A549 (cell line): Measurements from ENCODE around the gene RBM46. TPM values are rescaled to one million over a fixed set of nuclear protein-coding genes. Genes with fewer than 3 reads are reported as not detected.

ENCODE experiments used
- ATAC-seq, 2 experiments: fragments of 200-7000 bp in 1 of 2; fragments of >200 bp in 1 of 2; cut with Nextera tagmentation in 1 of 2; cut with Tn5 transposase in 1 of 2; 3 replicates each; pipeline versions ENCODE4 v1.8.0 to v1.9.1; 2018 to 2020; ENCODE audit warnings: mild to moderate bottlenecking in 1 of 2, moderate library complexity in 1 of 2
- CTCF ChIA-PET: fragments of 300-600 bp; sonication (Branson Sonifier 250); formaldehyde crosslinking; extraction: SDS; loops from one replicate; lab custom pipeline; 2021; ENCODE audit warnings: antibody characterized with exemption, inconsistent platforms; lab: Yijun Ruan, JAX
- POLR2A ChIA-PET: fragments of 350-600 bp; formaldehyde crosslinking; extraction: SDS; loops from one replicate; lab custom pipeline; 2021; ENCODE audit warnings: antibody characterized with exemption, inconsistent platforms; lab: Yijun Ruan, JAX
- DNase-seq, 2 experiments: peaks; one replicate each; pipeline versions ENCODE4 v3.0.0 to v3.0.0-alpha.2; 2011 to 2016; ENCODE audit warnings: low read depth in 1 of 2, low spot score in 1 of 2
- FAIRE-seq: peaks from 2 replicates; lab custom pipeline; 2011; peaks lifted over from hg19 to GRCh38; lab: Jason Lieb, UNC
- H3K27ac ChIP-seq, 2 experiments: fragments of >200 bp; sonication (Bioruptor Twin); formaldehyde crosslinking; 3 replicates each; pipeline ENCODE4 v1.5.1; 2016 to 2017
- H3K4me1 ChIP-seq: fragments of >200 bp; sonication (Bioruptor Twin); formaldehyde crosslinking; 3 replicates; pipeline ENCODE4 v1.6.1; 2016
- H3K4me2 ChIP-seq: fragments of >200 bp; sonication (Bioruptor Twin); formaldehyde crosslinking; 3 replicates; pipeline ENCODE4 v1.6.1; 2016
- H3K4me3 ChIP-seq: fragments of >200 bp; sonication (Bioruptor Twin); formaldehyde crosslinking; 3 replicates; pipeline ENCODE4 v1.5.1; 2016
- H3K9me3 ChIP-seq: fragments of >200 bp; sonication (Bioruptor Twin); formaldehyde crosslinking; 3 replicates; pipeline ENCODE4 v1.6.1; 2016
- BHLHE40 ChIP-seq: IDR thresholded peaks from 2 replicates; pipeline ENCODE4 v1.6.1; 2012; ENCODE audit warnings: low read depth, low read length, inconsistent platforms
- CBX2 ChIP-seq: fragments of 200-600 bp; sonication (generic); IDR thresholded peaks from 2 replicates; pipeline ENCODE4 v1.6.1; 2016; ENCODE audit warnings: low read depth, mild to moderate bottlenecking, borderline replicate concordance
- CEBPB ChIP-seq, 2 experiments: fragments of >200 bp in 1 of 2; sonication (Bioruptor Twin) in 1 of 2; formaldehyde crosslinking in 1 of 2; IDR thresholded peaks; 2 replicates each; pipeline ENCODE4 v1.6.1; 2012 to 2016
- CHD2 ChIP-seq: fragments of 150-350 bp; IDR thresholded peaks from 2 replicates; pipeline ENCODE4 v1.6.1; 2014; ENCODE audit warnings: low read length; ENCODE audit not compliant: partially characterized antibody
- CHD4 ChIP-seq: fragments of 200-600 bp; sonication (generic); IDR thresholded peaks from 2 replicates; pipeline ENCODE4 v1.6.1; 2016; ENCODE audit warnings: antibody characterized with exemption, mild to moderate bottlenecking, borderline replicate concordance
- HOXB13 ChIP-seq: fragments of 250-450 bp; sonication (Bioruptor Pico); IDR thresholded peaks from 2 replicates; pipeline ENCODE4 v1.5.0; 2020; ENCODE audit warnings: low read depth, mild to moderate bottlenecking, moderate library complexity
- MAFK ChIP-seq: fragments of 450-650 bp; IDR thresholded peaks from 2 replicates; pipeline ENCODE4 v1.6.1; 2014; ENCODE audit not compliant: partially characterized antibody
- MAZ ChIP-seq: fragments of 150-350 bp; IDR thresholded peaks from 2 replicates; pipeline ENCODE4 v1.6.1; 2014; ENCODE audit warnings: antibody characterized with exemption, low read depth, low read length, borderline replicate concordance
- NPAS2 ChIP-seq: fragments of 250-450 bp; sonication (Bioruptor Pico); IDR thresholded peaks from 2 replicates; pipeline ENCODE4 v1.8.0; 2022; ENCODE audit warnings: mild to moderate bottlenecking, moderate library complexity, borderline replicate concordance
- NR3C1 ChIP-seq: fragments of >200 bp; sonication (Bioruptor Twin); formaldehyde crosslinking; IDR thresholded peaks from 3 replicates; pipeline ENCODE4 v1.6.1; 2017
- POLR2A ChIP-seq: IDR thresholded peaks from 2 replicates; pipeline ENCODE4 v1.6.1; 2012; ENCODE audit warnings: mild to moderate bottlenecking, low read length
- RAD21 ChIP-seq, 2 experiments: fragments of >200 bp in 1 of 2; sonication (Bioruptor Twin) in 1 of 2; formaldehyde crosslinking in 1 of 2; IDR thresholded peaks in 1 of 2; conservative IDR thresholded peaks in 1 of 2; 2 replicates in 1 of 2; 3 replicates in 1 of 2; pipeline ENCODE4 v1.6.1; 2012 to 2018; ENCODE audit warnings: inconsistent platforms in 1 of 2
- RCOR1 ChIP-seq: fragments of 150-350 bp; IDR thresholded peaks from 2 replicates; pipeline ENCODE4 v1.6.1; 2014; ENCODE audit warnings: antibody characterized with exemption, low read length, low read depth
- SMC3 ChIP-seq: fragments of >200 bp; sonication (Bioruptor Twin); formaldehyde crosslinking; IDR thresholded peaks from 3 replicates; pipeline ENCODE4 v1.6.1; 2018; ENCODE audit warnings: inconsistent platforms
- TP53 ChIP-seq: fragments of 250-450 bp; sonication (Bioruptor Pico); IDR thresholded peaks from 2 replicates; pipeline ENCODE4 v1.5.0; 2021; ENCODE audit warnings: mild to moderate bottlenecking, moderate library complexity
- WGBS: methylation state at CpG from one replicate; pipeline ENCODE4 v1.1.6; 2017; ENCODE audit errors: missing lambda C conversion rate; 5-methylcytosine and 5-hydroxymethylcytosine counted together
- polyA plus RNA-seq, 4 experiments: library from polyadenylated mRNA; depleted of rRNA in 3 of 4; stranded (reverse); fragments of >200 nt; fragmentation: RNase III in 1 of 4; extraction: RNeasy Plus Mini Kit Qiagen cat#74134 plus additional on column Dnase treatment in 1 of 4; gene quantifications; 2 replicates in 3 of 4; 3 replicates in 1 of 4; pipeline ENCODE4 v1.2.3, GENCODE V29; 2011 to 2017
- TF ChIP-seq, protein P1 (sequence below): fragments of 150-350 bp; IDR thresholded peaks from 2 replicates; pipeline ENCODE4 v1.6.1; 2014; ENCODE audit warnings: low read depth, mild to moderate bottlenecking, low read length
- TF ChIP-seq, protein P2 (sequence below): fragments of >200 bp; sonication (Bioruptor Twin); formaldehyde crosslinking; IDR thresholded peaks from 3 replicates; pipeline ENCODE4 v1.5.1; 2016
- TF ChIP-seq, protein P3 (sequence below): fragments of >200 bp; sonication (Bioruptor Twin); formaldehyde crosslinking; IDR thresholded peaks from 3 replicates; pipeline ENCODE4 v1.6.1; 2016
- TF ChIP-seq, protein P4 (sequence below): fragments of 250-450 bp; sonication (Bioruptor Pico); IDR thresholded peaks from 2 replicates; pipeline ENCODE4 v1.5.0; 2020; ENCODE audit warnings: low read depth, mild to moderate bottlenecking, moderate library complexity

RBM46 gene
- polyA plus RNA-seq, 2 of the 4 experiments (the other 2 are of a cell fraction) = not detected

DNA sequence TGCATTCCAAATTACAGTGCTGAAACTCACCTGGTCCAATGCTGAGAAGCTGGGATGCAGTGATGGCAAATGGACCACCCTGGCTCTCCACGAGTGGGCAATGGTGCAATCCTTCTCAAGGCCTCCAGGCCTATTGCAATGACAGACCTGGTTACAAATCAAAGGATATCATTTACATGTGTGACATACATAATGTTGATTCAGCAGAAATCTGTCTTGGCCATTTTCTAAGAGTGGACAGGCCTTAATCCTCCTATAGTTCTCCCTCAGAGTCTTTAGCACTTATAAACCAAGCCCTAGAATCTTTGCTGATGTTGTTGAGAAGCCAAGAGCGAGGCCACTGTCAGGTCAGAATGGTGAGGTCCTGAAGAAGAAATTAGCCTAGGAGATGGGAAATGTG is 20.2 kb upstream of the RBM46 start:
- FAIRE-seq = no peak
- TF ChIP-seq MAZ = no peak
- TF ChIP-seq MAFK = peak; percentile 54
- CTCF ChIA-PET = no interaction called here
- 3% methylated on average over 2 of the region's 2 CpGs for WGBS
- DNase-seq = no peak
- H3K27ac ChIP-seq = no peak overlapping the region
- H3K4me1 ChIP-seq = no peaks in the 10 kb centered on the region
- ATAC-seq = no peak
- H3K4me3 ChIP-seq = no peak overlapping the region
- H3K9me3 ChIP-seq = no peaks in the 10 kb centered on the region
- POLR2A ChIA-PET = no interaction called here
- H3K4me2 ChIP-seq = no peak overlapping the region

DNA sequence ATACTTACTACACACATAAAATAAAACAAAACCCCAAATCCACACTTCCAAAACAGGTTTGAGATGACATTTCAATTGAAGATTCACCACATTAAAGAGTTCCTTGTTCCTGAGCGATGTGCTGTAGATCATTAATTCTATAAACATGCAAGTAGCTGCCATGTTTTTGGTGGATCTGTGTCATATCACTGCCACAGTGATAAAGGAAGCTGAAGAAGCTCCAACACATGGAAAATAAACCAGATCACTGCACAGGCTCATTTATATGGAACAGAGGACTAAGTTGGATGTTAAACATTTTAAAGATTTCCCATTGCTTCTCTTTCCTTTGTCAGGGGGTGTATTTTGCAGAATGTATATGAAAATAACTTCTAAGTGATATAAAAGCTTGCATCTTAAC is 2.8 kb upstream of the RBM46 start:
- DNase-seq (no peak), FAIRE-seq (no peak), ATAC-seq (no peak)
- Histone ChIP-seq H3K4me1 (no peaks in the 10 kb centered on the region), H3K9me3 (no peaks in the 10 kb centered on the region), H3K4me2 (no peak overlapping the region), H3K4me3 (no peak overlapping the region), H3K27ac (no peak overlapping the region)
- 38% methylated on average over 1 of the region's 1 CpG for WGBS
- ChIA-PET POLR2A (no interaction called here), CTCF (interaction anchor here (0.6 to 3.1 kb wide), 7 partner anchors 37 to 1635 kb away, joined by 3 to 16 read pairs (median 4); no protein-coding TSS in a partner anchor)
- no peak for TF ChIP-seq RAD21 (conservative IDR thresholded peaks at IDR 0.05 in 1 of 2, IDR thresholded peaks at IDR 0.05 in 1 of 2)
- TF ChIP-seq, protein P1, sequence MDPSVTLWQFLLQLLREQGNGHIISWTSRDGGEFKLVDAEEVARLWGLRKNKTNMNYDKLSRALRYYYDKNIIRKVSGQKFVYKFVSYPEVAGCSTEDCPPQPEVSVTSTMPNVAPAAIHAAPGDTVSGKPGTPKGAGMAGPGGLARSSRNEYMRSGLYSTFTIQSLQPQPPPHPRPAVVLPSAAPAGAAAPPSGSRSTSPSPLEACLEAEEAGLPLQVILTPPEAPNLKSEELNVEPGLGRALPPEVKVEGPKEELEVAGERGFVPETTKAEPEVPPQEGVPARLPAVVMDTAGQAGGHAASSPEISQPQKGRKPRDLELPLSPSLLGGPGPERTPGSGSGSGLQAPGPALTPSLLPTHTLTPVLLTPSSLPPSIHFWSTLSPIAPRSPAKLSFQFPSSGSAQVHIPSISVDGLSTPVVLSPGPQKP = no peak
- TF ChIP-seq, protein P2, sequence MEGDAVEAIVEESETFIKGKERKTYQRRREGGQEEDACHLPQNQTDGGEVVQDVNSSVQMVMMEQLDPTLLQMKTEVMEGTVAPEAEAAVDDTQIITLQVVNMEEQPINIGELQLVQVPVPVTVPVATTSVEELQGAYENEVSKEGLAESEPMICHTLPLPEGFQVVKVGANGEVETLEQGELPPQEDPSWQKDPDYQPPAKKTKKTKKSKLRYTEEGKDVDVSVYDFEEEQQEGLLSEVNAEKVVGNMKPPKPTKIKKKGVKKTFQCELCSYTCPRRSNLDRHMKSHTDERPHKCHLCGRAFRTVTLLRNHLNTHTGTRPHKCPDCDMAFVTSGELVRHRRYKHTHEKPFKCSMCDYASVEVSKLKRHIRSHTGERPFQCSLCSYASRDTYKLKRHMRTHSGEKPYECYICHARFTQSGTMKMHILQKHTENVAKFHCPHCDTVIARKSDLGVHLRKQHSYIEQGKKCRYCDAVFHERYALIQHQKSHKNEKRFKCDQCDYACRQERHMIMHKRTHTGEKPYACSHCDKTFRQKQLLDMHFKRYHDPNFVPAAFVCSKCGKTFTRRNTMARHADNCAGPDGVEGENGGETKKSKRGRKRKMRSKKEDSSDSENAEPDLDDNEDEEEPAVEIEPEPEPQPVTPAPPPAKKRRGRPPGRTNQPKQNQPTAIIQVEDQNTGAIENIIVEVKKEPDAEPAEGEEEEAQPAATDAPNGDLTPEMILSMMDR = no peak
- no peak for TF ChIP-seq HOXB13
- no peak for TF ChIP-seq RCOR1
- no peak for TF ChIP-seq NR3C1
- no peak for TF ChIP-seq POLR2A
- no peak for TF ChIP-seq MAZ
- TF ChIP-seq, protein P3, sequence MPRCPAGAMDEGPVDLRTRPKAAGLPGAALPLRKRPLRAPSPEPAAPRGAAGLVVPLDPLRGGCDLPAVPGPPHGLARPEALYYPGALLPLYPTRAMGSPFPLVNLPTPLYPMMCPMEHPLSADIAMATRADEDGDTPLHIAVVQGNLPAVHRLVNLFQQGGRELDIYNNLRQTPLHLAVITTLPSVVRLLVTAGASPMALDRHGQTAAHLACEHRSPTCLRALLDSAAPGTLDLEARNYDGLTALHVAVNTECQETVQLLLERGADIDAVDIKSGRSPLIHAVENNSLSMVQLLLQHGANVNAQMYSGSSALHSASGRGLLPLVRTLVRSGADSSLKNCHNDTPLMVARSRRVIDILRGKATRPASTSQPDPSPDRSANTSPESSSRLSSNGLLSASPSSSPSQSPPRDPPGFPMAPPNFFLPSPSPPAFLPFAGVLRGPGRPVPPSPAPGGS = no peak
- TF ChIP-seq BHLHE40 = no peak
- TF ChIP-seq NPAS2 (CRISPR knock-in tag) = no peak
- no peak for TF ChIP-seq CBX2
- TF ChIP-seq TP53 (CRISPR knock-in tag) = no peak
- no peak for TF ChIP-seq CHD4
- TF ChIP-seq CEBPB (IDR thresholded peaks at IDR 0.05) = no peak
- TF ChIP-seq, protein P4, sequence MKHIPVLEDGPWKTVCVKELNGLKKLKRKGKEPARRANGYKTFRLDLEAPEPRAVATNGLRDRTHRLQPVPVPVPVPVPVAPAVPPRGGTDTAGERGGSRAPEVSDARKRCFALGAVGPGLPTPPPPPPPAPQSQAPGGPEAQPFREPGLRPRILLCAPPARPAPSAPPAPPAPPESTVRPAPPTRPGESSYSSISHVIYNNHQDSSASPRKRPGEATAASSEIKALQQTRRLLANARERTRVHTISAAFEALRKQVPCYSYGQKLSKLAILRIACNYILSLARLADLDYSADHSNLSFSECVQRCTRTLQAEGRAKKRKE = no peak
- no peak for TF ChIP-seq CHD2

DNA sequence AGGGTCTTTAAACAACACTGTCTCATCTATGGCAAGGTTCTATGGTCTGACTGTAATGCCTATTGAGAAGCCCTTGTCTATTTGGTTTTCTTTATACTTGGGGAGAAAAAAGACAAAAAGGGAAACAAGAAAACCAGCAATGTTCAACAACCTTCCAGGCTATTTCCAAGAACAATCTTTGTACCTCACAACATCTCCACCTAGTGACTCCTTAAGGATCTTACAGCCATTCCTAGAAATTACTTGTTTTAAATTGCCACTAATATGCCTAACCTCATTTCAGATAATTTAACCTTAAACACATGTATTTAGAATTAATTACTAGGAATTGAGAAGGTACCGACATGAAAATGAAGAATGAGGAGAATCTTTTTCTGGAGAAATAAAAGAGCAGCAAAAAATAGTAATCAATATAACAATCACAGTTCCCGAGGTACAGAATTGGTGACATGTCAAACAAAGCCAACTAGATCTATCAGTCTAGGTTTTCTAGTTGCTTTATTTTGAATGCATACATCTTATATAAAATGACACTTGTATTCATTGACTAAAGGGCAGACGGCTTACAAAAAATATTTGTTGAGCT is 1.6 kb upstream of the RBM46 start:
- Histone ChIP-seq H3K4me2 (no peak overlapping the region), H3K4me1 (no peaks in the 10 kb centered on the region), H3K27ac (no peak overlapping the region), H3K9me3 (no peaks in the 10 kb centered on the region), H3K4me3 (no peak overlapping the region)
- ChIA-PET CTCF (interaction anchor here (1.2 to 3.1 kb wide), 4 partner anchors 12 to 154 kb away, joined by 3 to 16 read pairs (median 3); no protein-coding TSS in a partner anchor), POLR2A (no interaction called here)
- 2% methylated on average over 3 of the region's 3 CpGs for WGBS
- peak; percentile 39 for FAIRE-seq
- peak in 1 of 2 experiments; percentile 62; a peak in 2 of 6 replicates for ATAC-seq
- peak; percentile 13 to 42 for DNase-seq
- TF ChIP-seq RAD21 (conservative IDR thresholded peaks at IDR 0.05 in 1 of 2, IDR thresholded peaks at IDR 0.05 in 1 of 2) = peak; percentile 56 to 60
- TF ChIP-seq, protein P2 = peak; percentile 57
- no peak for TF ChIP-seq CBX2
- peak; percentile 49 for TF ChIP-seq SMC3
